ENCODE measurements around the gene CARMIL1. TPM values are rescaled to one million over a fixed set of nuclear protein-coding genes. Genes with fewer than 3 reads are reported as not detected.

The CARMIL1 gene
- total RNA-seq, 1 experiment from 2014 or later = 23.6 TPM

GRCh38 chr6:25469797-25470388, 190.7 kb downstream of the CARMIL1 start:
- no peak overlapping the region for H3K23ac ChIP-seq (ENCODE audit: insufficient read length, low read depth, low read length)
- no peak overlapping the region for H3T11ph ChIP-seq (ENCODE audit: low read length)
- no peak overlapping the region for H2BK5ac ChIP-seq (ENCODE audit: insufficient read length, low read length)
- no peak overlapping the region for H3K56ac ChIP-seq (ENCODE audit: insufficient read length, low read depth, low read length)
- H3K27me3 ChIP-seq (ENCODE audit: insufficient read depth, low read length) = no peaks in the 10 kb centered on the region
- no peaks in the 10 kb centered on the region for H3K23me2 ChIP-seq (ENCODE audit: insufficient read length, low read depth, low read length, poor library complexity, severe bottlenecking)
- H3K4me3 Mint-ChIP-seq = no peak overlapping the region
- H3K79me2 ChIP-seq (ENCODE audit: insufficient read depth, low read length) = no peaks in the 10 kb centered on the region
- H3K4ac ChIP-seq (ENCODE audit: low read depth, low read length) = no peak overlapping the region
- no peak overlapping the region for H2BK12ac ChIP-seq (ENCODE audit: insufficient read length, low read depth, low read length)
- no peak overlapping the region for H3K18ac ChIP-seq (ENCODE audit: insufficient read length, low read depth, low read length)
- no peaks in the 10 kb centered on the region for H3K9me3 Mint-ChIP-seq
- no peak overlapping the region for H4K8ac ChIP-seq (replicated peaks; ENCODE audit: insufficient read length, low read depth, low read length)
- no peak overlapping the region for H2AFZ ChIP-seq (ENCODE audit: low read length)
- H3K9me3 ChIP-seq (ENCODE audit: control insufficient read depth, low read depth, low read length) = no peaks in the 10 kb centered on the region
- H3K4me1 ChIP-seq (ENCODE audit: insufficient read depth, low read length) = no peaks in the 10 kb centered on the region
- peaks cover 9 to 14% of the 10 kb centered on the region in 2 experiments for H3K4me1 Mint-ChIP-seq
- no peaks in the 10 kb centered on the region for H3K79me1 ChIP-seq (ENCODE audit: insufficient read depth, low read depth, low read length, poor library complexity, severe bottlenecking)
- no peak overlapping the region for H3K27ac ChIP-seq (ENCODE audit: insufficient read length, low read depth, low read length)
- H3K27me3 Mint-ChIP-seq (ENCODE audit: low read depth) = no peaks in the 10 kb centered on the region
- H3K4me2 ChIP-seq (ENCODE audit: insufficient read depth, insufficient read length, low read length) = no peak overlapping the region
- no peak overlapping the region for H3K27ac Mint-ChIP-seq
- H3K14ac ChIP-seq (ENCODE audit: insufficient read depth, low read length) = no peak overlapping the region
- no peak overlapping the region for H2BK15ac ChIP-seq (ENCODE audit: low read depth, low read length)
- no peak for DNase-seq
- H2AK5ac ChIP-seq (ENCODE audit: insufficient read length, low read length) = no peak overlapping the region
- H2BK20ac ChIP-seq (ENCODE audit: low read depth, low read length, poor library complexity, severe bottlenecking) = no peak overlapping the region
- no peak overlapping the region for H4K91ac ChIP-seq (ENCODE audit: insufficient read length, low read depth, low read length)
- H4K5ac ChIP-seq (ENCODE audit: insufficient read length, low read depth, low read length) = no peak overlapping the region
- no peak overlapping the region for H3K9ac ChIP-seq (ENCODE audit: extremely low read depth, insufficient read length, low read length)
- peaks cover 5 to 16% (median 12%) of the 10 kb centered on the region in 3 experiments; a peak in 6 of 7 replicates for H3K36me3 Mint-ChIP-seq (ENCODE audit: insufficient read depth in 1 of 3, low read depth in 3 of 3)
- peak; percentile 54 for TF ChIP-seq CTCF (conservative IDR thresholded peaks at IDR 0.05)
- H4K20me1 ChIP-seq (ENCODE audit: control insufficient read depth, insufficient read depth, insufficient read length) = no peaks in the 10 kb centered on the region
- no peak overlapping the region for H2BK120ac ChIP-seq (ENCODE audit: low read depth, low read length, poor library complexity, severe bottlenecking)

Data from H9 (cell line).